ENCODE data around the gene OBI1.

Gene OBI1

DNA sequence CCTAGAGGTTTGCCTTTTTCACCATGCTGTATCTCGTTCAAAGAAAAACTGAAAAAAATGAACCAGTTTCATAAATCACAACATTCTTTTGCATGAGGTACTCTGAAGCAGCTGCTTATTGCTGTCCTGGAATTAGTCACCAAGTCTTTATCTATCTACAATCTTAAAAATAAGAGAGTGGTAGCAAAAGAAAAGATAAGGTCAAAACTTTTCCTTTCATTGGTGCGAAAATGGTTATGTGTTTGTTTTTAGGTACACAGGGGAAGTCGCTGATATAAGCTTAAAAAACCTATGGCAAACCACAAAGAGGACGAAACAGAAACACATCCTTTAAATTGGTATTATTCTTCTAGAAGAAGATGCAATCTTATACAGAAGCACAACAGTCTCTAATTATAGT, 20.7 kb downstream of the OBI1 start:
- no peak for DNase-seq

DNA sequence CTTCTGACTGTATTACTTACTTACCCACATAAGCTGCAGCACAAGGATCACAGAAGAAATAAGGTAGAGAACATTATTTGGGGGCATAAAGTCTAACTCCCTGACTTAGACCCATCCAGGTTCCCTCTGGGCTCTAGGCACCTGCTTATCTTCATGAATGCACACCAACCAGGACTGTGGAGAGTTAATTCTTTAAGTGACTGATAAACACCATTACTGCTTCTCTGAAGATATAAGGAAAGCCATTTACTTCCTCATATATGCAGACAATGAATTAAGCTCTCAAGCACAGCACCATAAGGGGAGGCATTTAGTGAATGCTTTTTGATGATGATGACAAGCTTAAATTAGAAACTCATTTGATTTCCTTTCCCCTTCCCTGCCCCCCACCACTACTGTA, 22.5 kb downstream of the OBI1 start:
- no peak for DNase-seq

DNA sequence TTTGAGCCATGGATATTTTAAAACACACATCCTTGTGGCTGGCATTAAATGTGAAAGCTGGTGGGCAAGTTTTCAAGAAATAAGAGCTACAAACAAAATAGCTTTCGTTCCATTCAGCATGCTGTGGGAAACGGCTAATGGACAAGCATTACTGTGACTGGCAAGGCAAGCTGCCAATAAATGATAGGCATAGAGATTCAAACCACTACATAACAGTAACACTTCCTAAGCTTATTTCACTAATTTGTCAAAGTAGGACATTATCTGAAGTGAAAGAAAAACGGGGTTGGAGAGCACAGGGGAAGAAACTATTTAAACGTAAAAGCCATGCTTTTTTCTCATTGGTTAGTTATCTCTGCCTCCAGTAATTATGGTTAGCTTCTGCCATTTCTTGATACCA, 26.0 kb downstream of the OBI1 start:
- no peak for DNase-seq

DNA sequence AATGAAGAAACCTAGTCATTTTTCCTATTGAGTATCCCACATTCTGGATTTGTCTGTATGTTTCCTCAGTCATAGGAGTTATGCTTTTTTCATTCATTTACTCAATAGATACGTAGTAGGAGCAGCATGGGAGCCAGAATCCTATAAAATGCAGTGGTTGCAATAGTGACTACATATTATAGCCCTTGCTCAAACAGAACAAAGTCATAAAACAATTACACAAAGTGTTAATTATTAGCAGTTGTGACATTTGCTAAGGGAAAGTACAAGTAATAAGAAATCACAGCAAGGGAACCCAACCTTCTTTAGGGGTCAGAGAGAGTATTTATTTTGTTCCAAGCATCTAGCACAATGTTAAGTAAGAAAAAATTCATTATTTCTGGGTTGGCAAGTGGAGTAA, 27.9 kb downstream of the OBI1 start:
- DNase-seq, result no peak

DNA sequence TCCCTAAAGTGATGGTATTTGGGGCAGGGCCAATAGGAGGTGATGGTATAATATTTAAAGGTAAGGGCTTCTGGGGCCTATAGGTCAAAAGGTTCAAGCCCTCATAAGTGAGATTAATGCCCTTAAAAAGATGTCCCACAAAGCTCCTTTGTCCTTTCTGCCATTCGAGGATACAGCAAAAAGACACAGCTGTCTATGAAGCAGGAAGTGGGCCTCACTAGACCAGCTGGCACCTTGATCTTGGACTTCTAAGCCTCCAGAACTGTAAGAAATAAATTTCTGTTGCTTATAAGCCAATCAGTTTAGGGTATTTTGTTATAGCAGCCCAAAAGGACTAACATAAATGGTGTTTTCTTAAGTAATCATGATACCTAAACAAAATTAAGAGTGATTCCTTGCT, 28.4 kb downstream of the OBI1 start:
- DNase-seq, result no peak

DNA sequence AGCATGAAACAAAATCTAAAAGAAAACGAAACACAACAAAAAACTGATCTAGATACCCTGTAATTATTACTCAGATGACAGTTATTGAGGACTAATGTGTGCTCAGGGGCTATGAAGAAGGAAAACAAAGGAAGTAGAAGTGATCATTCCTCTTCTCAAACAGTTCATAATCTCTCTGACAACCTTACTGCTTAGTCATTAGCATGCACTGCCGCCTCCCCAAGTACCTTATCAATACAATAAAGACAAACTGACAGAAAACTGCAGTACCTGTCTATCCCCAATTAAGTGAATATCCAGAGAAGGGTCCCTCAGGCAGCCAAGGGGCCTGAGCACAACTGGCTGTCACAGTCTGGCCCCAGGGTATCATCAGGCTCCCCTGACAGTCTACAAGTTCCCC, 33.6 kb downstream of the OBI1 start:
- no peak for DNase-seq

DNA sequence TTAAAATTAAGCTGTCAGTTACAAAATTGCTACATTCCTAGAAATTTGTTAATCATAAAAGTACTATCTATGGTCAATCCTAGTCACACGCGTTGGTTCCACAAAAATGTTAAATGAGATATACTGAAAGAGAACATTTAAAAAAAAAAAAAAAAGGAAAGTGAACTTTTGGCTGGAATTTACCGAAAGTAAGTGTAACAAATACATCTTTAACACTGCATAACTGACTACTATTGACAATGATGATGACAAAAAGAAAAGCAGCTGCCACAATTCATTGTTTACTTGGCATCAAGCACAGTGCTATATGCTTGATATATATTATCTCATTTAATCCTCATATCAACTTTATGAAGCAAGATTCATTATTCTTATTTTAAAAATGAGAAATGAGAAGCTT, 35.8 kb downstream of the OBI1 start:
- no peak for DNase-seq

DNA sequence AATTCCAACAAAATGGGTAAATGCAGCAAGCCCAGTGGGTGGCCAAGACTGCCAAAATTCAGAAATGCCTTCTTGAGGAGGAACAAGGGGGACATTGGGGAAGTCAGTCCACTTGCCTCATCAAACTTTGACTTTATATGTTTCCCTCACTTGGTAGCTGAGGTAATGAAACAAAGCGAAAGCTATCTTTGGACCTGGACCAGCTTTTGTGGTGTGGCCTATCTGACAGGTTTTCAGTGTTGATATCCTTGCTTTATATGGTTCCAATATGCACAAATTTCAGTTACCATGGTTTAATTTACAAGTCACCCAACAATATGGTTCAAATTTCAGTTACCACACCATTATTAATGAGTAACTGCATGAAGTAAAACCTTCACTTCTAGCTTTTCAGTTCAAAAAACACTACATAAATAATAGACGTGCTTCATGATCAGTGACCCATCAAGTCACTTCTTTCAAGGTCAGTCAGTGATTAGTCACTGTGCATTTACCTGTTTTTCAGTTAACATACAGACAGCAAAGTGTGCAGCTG, 38.0 kb downstream of the OBI1 start:
- DNase-seq, result no peak

DNA sequence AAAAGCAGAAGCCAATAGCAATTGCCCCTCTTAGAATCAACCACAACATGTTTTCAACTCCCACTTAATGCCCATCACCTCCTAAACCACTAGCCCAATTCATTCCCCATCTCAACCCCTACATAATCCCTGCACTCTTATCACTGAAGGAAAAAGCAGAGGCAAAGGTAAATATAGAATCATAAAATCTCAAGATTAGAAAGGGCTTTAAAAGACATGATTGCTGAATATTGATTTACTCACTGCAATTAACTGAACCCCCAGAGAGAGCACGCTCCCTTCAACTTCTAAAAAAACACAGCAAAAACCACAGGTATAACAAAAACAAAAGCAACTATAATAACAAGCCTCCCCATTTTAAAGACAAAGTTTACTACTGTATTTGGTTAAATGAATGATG, 40.5 kb downstream of the OBI1 start:
- DNase-seq, result no peak

DNA sequence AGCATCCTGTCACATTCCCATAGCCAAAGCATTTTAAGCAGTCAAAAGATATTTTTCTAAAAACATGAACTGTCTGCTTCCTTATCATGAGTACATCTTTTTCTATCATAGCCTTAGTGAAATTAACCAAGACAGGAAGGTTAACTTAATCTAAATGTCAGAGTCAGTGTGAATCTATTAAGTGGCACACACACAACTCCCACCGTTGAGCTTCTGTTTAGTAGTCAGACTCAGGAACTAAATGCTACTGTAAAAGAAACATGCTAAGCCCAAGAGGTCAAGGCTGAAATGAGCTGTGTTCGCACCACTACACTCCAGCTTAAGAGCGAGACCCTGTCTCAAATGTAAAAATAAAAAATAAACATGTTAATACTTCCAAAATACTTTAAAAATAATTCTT, 47.9 kb downstream of the OBI1 start:
- DNase-seq, result no peak

DNA sequence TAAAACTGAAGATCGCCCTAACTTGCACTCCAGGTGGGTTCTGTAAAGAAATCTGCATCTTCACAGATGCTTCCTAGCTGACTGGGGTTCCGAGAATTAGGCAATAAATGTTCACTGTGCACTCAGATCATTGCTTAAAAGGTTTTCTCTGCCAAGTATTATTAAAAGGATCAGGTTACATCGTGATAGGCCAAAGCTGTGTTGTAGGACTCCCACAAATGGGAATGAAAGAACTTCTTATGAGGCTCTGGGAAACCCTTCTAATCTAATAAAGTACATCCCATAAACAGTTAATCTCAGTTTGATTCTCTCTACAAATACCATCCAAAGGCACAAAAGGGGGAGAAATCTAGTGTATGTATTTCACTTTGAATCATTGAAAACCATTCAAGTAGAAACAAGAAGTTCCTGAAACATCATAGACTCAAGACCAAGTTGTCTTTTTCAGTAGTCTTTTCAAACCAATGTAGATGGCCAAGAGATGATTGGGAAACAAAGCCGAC, 48.5 kb downstream of the OBI1 start:
- DNase-seq, result peak; percentile 19

DNA sequence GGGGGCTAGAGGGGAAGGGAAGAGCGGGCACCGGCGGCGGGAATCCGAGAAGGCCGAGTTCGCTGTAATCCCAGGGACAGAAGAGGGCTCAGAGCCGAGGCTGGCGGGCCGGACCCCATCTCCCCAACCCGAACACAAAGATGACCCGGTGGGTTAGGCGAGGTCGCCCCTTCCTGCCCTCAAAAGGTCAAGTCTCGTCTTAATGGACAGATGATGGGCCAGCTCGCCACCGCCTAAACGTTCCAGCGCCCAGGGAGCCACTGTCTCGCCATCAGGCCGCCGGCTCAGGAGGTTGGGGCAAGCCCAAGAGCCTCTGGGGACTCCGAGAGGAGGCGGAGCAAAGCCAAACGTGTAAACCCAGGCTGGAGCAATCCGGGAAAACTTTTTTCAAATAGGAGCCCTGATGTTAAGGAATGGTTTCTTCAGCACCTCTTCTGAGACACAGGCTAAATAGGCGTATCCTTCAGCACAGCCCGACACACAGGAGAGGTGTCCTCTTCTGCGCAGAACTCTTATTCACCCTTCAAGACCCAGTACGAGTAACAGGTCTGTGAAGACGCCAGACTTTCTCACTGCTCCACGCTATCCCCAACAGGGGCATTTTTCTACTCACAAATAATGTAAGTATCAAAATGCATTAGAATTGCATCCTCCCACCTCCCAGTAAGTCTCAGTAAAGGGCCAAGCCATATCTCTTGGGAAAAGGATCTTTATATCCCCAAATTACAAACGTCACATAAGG, 49.3 kb downstream of the OBI1 start:
- DNase-seq, result no peak

DNA sequence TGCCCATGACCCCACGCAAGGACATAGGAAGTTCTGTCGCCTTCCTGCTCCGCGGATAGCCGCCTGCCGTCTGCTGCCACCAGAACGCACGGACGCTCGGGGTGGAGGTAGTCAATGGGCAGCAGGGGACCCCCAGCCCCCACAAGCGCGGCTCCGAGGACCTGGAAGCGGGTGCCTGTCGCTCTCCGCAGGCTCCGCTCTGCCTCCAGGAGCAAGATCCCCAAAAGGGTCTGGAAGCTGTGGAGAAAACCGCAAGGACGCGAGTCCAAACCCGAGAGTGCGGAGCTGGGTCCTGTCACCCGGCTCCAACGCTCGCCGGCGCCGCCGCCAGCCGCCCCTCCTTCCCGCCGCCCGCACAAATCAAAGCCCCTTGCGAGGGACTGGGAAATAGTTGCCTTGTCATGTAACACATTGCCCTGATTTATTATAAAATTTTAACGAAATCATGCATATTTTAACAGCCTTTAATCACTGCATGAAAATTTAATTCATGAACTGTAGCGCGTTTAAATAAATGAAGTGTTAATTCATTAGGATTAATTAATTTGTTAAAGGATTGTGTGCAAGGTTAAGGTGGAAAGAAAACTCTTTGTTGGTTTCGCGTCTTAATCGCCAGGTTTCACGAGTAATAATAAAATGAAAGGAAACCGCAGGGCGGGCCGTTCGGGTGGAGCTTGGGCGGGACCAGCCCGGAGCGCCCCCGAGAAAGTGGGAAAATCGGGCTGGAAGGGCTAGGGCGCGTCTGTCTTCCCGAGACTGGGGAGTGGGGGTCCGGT, 50.1 kb downstream of the OBI1 start:
- DNase-seq, result no peak

DNA sequence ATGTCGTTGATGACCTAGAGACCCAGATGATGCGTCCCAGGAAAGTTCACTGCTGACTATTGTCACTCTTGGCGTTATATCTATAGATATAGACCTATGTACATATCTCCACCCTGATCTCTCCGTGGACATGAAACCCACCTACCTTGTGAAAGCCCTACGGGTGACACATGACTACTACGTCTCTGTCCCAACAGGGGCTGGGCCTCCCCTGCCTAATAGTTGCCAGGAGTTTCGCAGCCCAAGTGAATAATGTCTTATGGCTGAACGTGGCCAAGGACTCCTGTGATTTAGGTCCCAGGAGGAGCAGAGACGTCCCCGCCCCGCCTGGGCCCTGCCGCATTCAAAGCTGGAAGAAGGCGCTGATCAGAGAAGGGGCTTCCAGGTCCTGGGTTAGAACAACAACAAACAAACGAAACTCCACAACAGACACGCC, 50.7 kb downstream of the OBI1 start:
- no peak for DNase-seq

DNA sequence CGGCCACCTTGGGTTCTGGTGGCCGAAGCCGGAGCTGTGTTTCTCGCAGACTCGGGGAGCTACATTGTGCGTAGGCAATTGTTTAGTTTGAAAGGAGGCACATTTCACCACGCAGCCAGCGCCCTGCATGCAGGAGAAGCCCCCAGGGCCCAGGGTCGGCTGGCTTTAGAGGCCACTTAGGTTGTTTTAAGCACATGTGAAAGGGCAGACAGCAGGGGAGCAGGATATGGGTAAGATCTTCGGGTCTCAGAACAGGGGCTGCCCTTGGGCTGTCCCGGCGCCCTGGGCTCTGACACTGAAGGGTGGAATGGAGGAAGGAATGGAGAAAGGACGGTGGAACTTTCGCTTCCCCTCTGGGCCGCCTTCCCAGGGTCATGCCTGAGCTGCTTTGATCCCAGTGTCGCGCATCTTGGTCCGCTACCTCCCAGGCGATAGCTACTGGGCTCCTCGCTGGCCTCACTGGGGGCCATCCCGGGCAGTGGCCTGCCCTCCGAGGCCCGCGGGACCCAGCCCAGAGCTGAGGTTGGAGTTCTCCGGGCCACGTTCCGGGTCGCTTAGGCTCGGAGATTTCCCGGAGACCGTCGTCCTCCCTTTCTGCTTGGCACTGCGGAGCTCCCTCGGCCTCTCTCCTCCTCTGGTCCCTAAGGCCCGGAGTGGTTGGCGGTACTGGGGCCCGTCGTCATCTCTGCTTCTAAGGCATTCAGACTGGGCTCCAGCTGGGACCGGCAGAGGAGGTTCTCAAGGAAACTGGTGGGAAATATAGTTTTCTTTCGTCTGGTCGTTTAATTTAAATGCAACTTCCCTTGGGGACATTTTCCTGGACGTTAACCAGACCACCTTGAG, 51.3 kb downstream of the OBI1 start:
- DNase-seq, result no peak

DNA sequence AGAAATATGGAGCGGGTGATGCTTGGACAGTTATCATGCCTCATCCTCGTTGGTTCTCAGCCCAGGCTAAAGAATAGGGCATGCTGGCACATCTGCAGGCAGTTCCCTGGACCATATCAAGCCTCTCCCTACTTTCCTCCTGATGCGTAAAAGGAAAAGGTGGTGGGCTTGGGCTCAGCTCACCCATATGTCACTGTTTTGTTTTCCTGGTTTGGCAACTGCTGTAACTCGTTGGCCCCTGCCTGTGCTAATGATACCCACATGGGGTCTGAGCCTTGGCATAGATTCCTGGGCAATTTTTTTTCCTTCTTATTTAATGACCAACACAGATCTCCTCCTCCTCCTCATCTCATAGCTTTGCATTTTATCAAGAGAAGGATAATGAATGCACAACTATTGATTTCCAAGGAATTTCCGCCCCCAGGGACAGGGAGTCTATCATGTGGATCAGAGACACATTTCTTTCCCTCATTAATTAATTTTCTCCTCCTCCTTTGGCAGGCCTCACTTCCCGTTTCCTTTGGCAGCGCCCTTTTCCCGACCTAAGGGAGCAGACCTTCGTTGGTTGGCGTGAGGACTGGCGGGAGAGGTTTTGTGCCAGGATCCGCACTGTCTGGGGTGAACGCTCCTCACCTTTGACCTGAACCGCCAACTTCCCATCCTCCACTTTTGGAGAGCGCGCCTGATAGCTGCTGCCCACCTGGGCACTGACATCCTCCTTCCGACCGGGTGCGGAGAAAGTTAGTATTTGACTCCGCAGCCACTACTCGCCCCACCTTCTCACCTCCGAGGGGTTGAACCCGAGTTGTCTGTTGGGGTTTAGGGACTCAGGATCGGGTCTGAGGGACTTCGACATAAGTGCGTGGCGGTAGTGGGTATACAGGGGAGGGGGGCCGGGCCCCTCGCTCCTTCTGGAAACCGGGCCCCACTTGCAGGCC, 52.2 kb downstream of the OBI1 start:
- no peak for DNase-seq

DNA sequence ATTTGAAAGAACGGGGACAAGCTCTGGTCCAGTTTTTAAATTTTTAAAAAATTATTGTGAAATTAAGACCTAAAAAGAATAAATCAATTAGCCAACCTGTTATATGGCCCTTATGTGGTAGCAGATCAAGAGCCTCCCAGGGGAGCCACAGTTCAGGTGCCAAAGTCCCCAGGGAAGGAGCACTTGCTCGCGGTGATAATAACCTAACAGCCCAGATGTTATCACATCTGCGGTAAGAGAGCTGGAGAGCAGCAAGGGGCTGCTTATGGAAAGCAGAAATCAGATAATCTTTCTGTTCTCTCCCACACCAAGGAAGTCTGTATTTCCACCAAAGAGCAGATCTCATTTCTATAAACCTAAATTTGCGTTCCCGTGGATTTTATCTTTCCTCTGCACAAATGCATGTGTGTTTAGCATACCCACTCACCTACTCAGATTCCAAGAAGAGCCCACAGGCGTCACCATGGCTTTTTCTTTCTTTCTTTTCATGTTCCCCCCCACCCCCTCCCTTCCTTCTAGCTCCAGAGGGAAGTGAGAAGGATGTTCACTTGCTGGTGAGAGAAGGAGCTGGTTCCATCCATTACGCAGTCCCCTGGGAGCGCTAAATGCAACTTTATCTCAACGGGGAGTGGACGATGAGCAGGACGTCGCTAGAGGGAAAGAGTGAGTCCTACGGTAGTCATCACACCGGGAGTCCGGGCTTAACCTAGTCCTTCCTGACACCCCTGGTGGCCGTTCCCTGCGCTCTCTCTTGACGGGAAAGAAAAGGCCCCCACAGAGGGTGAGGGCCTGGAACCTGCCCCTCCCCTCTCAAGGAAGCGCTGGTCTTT, 54.0 kb downstream of the OBI1 start:
- no peak for DNase-seq

DNA sequence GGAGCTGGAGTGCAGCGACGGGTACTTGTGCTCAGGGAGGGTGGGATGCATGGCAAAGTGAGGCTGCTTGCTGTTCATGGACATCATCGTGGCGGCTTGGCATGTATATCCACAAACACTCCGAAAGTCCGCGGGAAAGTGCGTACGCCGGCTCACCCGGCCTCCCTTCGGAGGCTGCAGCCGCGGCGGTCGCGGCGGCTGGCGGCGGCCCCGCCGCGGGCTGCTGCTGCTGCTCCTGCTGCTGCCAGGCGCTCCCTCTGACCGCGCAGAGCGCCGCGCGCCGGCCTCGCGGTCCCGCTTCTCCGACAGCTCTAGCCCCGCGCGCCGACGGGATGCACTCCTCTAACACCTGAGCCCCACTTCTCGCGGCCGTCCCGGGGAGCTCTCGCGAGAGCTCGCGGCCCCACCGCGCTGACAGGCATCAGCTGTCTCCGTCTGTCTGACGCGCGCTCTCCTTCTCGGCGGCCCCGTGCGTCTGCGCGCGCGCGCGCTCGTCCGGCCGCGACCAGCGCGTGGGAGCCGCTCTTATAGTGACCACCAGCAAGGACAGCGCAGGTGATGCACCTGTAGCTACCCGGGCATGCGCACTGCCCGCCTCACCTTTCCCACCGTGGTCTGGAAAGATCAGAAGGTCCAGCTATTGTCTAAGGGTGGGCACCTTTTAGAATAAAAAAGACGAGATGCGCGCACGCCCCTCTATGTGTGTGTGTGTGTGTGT, 55.6 kb downstream of the OBI1 start, which contains the start of gene POU4F1:
POU4F1 (minus strand) TSS at position 313 of the 718 bp plus-strand sequence; CDS start at position 87, 226 bp downstream.
- DNase-seq, result peak; percentile 28

DNA sequence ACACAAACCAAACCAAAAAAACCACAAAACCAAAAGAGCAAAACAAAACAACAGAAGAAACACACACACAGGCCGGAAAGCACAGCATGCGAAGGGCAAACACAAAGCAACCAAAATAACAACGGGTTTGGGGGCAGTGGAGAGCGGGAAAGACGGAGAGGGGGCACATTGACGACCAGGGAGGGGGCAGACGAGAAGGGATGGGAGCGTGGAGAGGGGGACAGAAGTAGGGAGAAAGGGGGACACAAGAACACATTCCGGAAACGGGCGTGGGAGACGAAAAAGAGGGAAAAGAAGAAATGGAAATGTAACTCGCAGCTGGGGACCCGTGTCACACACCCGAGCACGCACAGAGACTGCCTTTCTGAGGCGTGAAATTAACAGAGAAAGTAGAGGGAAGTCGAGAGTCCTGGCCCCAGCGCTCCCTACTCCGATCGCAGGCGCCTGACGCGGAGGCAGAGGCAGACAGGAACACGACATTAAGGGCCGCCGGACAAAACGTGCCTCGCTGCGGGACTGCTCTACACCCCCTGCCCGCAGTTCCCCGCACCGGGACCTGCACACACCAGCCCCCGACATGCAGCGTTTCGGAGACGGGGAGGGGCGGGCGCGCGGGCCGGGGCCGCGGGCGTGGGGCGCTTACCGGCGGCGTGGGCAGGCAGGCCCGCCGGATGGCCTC, 56.3 kb downstream of the OBI1 start:
- no peak for DNase-seq
